NCI-H2081 treated with DMSO at 0.1 percent for 48 hours (cell line): Measurements from ENCODE around the gene MED7.

Source experiments
- DNase-seq: peaks from one replicate; lab custom pipeline; 2025; lab: John Stamatoyannopoulos, UW

MED7 gene

DNA sequence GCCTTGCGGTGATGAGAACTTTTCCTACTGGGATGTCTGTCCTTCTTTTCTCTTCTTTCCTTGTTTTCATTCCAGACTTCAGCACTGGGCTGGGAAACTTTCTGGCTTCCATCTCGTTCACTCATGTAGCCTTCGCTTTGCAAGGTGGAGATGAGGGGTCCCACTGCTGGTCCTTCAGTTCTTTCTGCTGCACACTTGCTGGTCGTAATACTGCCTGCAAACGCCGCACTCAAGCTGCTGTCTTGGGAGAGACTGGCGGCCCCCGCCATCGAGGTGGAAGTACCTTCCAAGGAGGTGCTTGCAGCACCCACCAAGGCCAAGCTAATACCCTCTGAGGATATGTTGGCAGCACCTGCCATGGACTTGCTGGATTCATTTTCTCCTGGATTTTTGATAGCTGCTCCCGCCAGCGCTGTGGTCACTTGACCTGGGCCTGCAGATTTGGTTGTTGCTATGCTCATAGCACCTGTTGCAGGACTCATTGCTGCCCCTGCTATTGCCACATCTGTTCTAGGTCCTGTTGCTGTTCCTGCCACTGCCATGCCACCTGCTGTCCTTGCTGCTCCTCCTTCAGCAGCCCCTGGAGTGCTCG is 20.4 kb upstream of the MED7 start:
- no peak for DNase-seq

DNA sequence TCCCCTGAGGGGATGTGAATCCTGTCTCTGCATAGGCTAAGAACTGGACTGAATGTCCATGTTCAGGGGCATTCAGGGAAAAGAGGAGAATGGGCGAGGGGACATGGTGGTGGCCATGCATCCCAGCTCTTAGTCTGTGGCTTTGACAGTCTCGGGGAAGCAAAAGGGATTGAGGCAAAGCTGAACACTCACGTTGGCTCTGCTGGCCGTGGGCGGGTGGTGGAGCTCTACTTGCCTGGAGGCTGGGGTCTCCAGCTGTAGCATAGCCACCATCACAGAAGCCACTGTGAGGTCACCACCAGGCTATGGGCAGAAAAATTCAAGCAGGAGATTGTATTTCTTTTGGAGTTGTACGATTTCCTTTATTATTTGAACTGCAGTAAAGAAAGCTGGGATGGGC is 19.3 kb upstream of the MED7 start:
- DNase-seq: no peak

DNA sequence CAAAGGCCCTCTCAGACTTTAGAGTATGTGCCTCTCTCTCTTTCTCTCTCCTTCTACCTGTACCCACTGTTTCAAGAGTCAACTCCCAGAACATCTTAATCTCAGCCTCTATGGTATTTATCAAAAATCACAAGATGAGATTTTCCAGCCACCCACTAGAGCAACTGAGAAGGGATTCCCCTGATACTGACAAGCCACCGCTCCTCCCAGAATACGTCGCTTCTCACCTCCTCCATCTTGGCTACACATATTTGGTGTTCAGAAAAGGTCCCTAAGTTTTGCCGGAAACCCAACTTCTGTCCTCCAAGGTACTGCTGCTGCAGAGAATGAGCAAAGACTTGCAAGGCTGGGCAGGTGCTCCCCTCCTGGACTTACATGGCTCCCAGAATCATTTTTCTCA is 17.3 kb upstream of the MED7 start:
- DNase-seq: no peak

DNA sequence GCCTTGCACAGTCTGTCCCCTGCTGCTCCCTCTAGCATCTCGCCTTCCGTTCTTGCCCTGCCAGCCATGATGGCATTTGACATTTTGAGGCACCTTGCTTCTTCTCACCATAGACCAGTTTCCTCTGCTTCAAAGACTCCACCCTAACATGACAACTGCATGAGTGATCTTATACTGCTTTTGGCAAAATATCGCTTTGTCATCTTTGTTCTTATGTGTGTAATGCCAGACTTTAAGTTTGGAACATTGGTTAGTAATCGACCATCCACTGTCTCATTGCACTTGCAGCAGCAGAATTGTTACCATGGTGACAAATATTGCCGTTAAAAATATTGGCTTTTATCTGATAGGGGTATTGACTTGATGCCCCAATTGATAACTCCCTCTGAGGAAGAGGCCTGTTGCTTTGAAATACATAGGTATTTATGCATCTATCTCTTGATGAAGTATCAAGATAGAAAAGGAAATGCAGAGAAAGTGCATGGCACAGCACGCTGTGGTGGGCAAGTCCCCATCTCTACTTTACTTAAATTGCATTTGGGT is 16.6 kb upstream of the MED7 start:
- DNase-seq: no peak

DNA sequence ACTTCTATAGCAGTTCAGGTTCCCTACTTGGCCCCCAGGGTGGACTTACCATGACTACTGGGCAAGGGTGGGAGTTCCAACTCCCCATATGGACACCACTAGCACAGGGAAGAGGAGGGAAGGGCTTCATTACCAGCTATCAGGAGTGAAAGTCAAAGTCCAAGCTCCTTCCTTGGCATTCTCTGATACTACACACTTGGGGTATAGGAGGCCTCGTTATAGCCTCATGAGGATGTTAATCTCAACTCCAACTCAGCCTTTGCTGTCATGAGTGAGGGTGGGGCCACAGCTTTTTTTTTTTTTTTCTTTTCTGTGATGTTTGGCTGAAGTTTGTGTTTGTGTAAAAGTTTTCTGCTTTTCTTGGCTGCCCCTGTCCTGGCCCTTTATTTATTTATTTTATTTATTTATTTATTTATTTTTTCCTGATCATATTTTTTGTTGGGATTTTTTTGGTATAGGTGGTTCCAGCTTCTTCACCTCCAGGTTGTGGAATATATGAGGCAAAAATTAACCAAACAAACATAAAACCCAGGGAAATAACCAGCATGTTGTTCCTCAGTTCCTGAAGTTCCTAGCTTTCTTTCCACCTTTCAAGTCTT is 14.7 kb upstream of the MED7 start:
- no peak for DNase-seq

- no peak for DNase-seq
These were observed 12.6 kb upstream of the MED7 start for GRCh38 chr5:157155297-157155696.

DNA sequence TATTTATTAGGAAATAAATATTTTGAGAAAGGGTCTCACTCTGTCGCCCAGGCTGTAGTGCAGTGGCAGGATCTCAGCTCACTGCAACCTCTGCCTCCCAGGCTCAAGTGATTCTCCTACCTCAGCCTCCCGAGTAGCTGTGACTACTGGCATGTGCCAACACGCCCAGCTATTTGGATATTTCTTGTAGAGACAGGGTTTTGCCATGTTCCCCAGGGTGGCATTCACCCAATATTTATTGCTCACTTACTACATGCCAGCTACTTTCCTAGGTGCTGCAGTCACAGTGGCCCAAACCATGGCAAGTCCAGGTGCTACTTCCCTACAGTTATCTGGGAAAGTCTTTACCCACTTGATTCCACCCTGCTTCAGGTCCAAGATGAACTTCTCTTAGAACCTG is 8.3 kb upstream of the MED7 start:
- DNase-seq: no peak

GRCh38 chr5:157148734-157149615 is 6.3 kb upstream of the MED7 start:
- no peak for DNase-seq

GRCh38 chr5:157143127-157143971 is 684 bp upstream of the MED7 start:
- peak; percentile 72 for DNase-seq

GRCh38 chr5:157137691-157138090 is 5.0 kb downstream of the MED7 start:
- no peak for DNase-seq

- no peak for DNase-seq
These were observed 10.4 kb downstream of the MED7 start for GRCh38 chr5:157132281-157132612.

DNA sequence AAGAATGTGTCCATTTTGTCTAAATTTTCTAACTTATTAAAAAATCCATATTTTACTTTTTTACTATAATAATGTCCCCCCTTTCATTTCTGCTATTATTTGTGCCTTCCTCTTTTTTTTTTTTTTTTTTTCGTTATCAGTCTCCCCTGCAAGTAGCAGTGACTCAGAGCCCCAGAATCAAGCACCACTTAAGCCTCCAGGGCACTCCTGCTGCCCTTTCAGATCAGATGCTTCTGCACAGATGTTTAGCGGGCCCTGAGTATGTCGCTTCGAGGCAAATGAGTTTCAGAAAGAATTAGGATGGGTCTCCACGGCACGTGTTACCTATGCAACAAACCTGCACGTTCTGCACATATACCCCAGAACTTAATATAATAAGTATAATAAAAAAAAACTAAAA is 11.7 kb downstream of the MED7 start:
- DNase-seq: no peak

DNA sequence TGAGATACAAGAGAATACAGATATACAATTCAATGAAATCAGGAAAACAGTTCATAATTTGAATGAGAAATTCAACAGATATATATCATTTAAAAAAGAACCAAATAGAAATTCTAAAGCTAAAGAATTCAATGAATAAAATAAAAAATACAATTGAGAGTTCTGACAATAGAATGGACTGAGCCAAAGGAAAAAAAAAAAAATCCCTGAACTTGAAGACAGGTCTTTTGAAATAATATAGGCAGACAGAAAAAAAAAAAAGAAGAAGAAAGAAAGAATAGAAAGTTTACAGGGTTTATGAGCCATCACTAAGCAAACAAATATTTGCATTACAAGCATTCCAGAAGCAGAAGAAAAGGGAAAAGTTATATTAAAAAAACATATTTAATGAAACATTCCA is 21.0 kb downstream of the MED7 start:
- DNase-seq: no peak

- no peak for DNase-seq
These were observed 22.6 kb downstream of the MED7 start for GRCh38 chr5:157120102-157120501.

DNA sequence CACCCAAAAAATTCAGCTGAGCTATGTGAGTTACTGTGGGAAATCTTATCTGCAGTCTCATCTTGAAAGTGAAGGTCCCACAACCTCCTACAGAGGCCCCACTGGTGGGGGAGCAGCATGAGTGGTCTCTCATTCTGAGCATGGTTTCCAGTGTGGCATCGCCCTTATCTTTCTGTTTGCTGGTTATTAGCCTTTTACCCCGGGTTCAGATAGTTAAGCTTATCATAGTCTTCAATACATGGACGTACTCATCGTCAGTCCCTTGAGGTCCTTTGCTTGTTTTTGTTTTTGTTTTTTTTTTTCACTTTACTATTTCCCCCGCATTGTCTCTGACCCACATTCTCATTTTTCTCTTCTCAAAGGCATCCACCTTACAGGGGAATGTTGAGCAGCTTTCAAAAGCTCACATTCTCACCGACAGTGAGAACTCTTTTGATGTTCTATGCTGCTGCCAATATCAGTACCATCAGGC is 26.1 kb downstream of the MED7 start:
- DNase-seq: no peak

GRCh38 chr5:157115502-157115901 is 27.2 kb downstream of the MED7 start:
- no peak for DNase-seq

GRCh38 chr5:157115012-157115411 is 27.7 kb downstream of the MED7 start:
- DNase-seq: no peak

DNA sequence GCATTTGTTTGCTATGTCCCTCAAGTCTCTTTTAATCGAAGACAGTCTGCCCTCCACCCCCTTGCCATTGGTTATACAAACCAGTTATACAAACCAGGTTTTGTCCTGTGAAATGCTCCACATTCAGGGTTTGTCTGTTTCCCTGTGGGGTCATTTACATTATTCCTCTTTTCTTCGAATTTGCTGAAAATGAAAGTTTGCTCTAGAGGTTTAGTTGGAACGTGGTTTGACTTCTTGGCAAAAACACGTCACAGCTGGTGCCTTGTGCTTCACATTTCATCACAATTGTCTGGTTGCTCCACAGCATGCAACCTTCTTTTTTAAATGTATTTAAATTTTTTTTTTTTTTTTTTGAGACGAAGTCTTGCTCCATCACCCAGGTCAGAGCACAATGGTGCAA is 29.7 kb downstream of the MED7 start:
- no peak for DNase-seq

DNA sequence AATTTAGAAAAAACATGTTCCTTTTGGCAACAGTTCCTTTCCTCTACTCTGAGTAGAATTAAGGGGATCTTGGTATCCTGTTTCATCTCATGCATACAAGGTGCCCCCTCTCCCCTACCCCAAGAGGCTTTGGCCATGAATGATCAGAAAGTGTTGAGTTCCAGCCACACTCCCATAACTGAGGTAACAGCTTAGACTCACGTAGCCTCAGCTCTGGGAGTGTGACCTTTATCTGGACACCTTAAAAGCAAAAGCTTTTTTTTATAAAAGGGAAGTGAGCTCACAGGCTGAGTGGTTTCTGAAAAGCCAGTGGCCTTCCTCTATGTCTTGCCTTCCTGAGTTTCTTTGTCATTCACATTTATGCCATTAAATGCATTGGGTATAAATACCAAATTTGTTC is 32.9 kb downstream of the MED7 start:
- DNase-seq: no peak

GRCh38 chr5:157108976-157109375 is 33.7 kb downstream of the MED7 start, which contains the start of gene HAVCR2:
HAVCR2 (minus strand) TSS chr5:157109044; CDS start chr5:157108983, 61 bp downstream.
- no peak for DNase-seq

DNA sequence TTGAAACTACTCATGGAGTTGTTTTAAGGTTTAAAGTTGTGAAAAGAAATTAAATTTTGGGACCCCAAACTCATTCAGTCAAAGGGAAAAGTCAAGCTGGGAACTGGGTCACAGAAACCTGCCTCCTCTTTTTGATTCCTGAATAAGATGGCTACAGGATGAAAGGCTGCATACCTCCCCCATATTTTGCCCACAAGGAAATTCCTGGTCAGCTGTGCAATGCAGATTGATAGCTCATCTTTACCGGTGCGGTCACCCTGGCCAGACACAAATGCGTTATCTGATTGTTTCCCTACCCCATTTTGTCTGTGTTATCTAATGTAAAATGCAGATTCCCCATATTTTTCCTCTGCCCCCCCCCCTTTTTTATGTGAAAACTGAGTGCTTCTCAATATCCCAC is 35.2 kb downstream of the MED7 start:
- DNase-seq: no peak
